Left ventricle myocardium superior (tissue), 1 donor: ENCODE measurements around the gene ECE1. TPM values are rescaled to one million over a fixed set of nuclear protein-coding genes. Genes with fewer than 3 reads are reported as not detected.

Source experiments
- ATAC-seq: fragments of 200-7000 bp; cut with Tn5 transposase; one replicate; pipeline ENCODE4 v1.9.1; 2020; ENCODE audit warnings: mild to moderate bottlenecking, moderate library complexity
- DNase-seq: peaks from one replicate; pipeline ENCODE4 v3.0.0-alpha.2; 2020
- intact Hi-C: fragments of 100-400 bp; cut with micrococcal nuclease; formaldehyde crosslinking; loops from one replicate; pipeline ENCODE4 v1.11.0; 2022
- total RNA-seq: library from RNA; stranded (reverse); fragmentation: NEBNext Ultra II Directional; extraction: Animal tissue kit (Norgen Biotek cat#: 25700); gene quantifications from one replicate; pipeline ENCODE4 v1.2.1, GENCODE V29; 2021
- donor health status: DM: no; HTN: yes; CAD: no; lungs with severe emphysema.

The ECE1 gene
- total RNA-seq, 1 donor from 2014 or later = 43.3 TPM

GRCh38 chr1:21327566-21328323 is 37.5 kb upstream of the ECE1 start:
- DNase-seq (no peak), ATAC-seq (no peak)
- intact Hi-C loops = no loop called here

GRCh38 chr1:21326861-21327344 is 36.6 kb upstream of the ECE1 start:
- ATAC-seq (peak; percentile 49), DNase-seq (peak; percentile 72)
- intact Hi-C loops = no loop called here

GRCh38 chr1:21325731-21326387 is 35.6 kb upstream of the ECE1 start:
- ATAC-seq = peak; percentile 31
- DNase-seq = peak; percentile 27
- intact Hi-C loops = no loop called here

GRCh38 chr1:21325231-21325718 is 35.0 kb upstream of the ECE1 start:
- intact Hi-C loops = no loop called here
- ATAC-seq (no peak), DNase-seq (no peak)

- ATAC-seq (peak; percentile 79), DNase-seq (peak; percentile 82)
- intact Hi-C loops = no loop called here
Observed at GRCh38 chr1:21324368-21325141, 34.3 kb upstream of the ECE1 start.

GRCh38 chr1:21323091-21323490 is 32.8 kb upstream of the ECE1 start:
- ATAC-seq (no peak), DNase-seq (peak; percentile 59)
- intact Hi-C loops = no loop called here

- DNase-seq (peak; percentile 24), ATAC-seq (no peak)
- intact Hi-C loops = no loop called here
Observed at GRCh38 chr1:21322681-21323016, 32.4 kb upstream of the ECE1 start.

- ATAC-seq (no peak), DNase-seq (no peak)
- intact Hi-C loops = no loop called here
Observed at GRCh38 chr1:21321963-21322680, 31.9 kb upstream of the ECE1 start.

- DNase-seq (no peak), ATAC-seq (no peak)
- intact Hi-C loops = no loop called here
Observed at GRCh38 chr1:21320410-21321108, 30.3 kb upstream of the ECE1 start.

GRCh38 chr1:21319447-21320407 is 29.5 kb upstream of the ECE1 start:
- ATAC-seq (no peak), DNase-seq (peak; percentile 44)
- intact Hi-C loops = no loop called here

GRCh38 chr1:21318714-21319159 is 28.5 kb upstream of the ECE1 start:
- DNase-seq (peak; percentile 93), ATAC-seq (peak; percentile 53)
- intact Hi-C loops = no loop called here

- intact Hi-C loops = no loop called here
- DNase-seq (no peak), ATAC-seq (no peak)
Observed at GRCh38 chr1:21318057-21318713, 27.9 kb upstream of the ECE1 start.

- DNase-seq = no peak
- intact Hi-C loops = no loop called here
- no peak for ATAC-seq
Observed at GRCh38 chr1:21317690-21318043, 27.4 kb upstream of the ECE1 start.

GRCh38 chr1:21317035-21317689 is 26.9 kb upstream of the ECE1 start:
- intact Hi-C loops = no loop called here
- DNase-seq (peak; percentile 86), ATAC-seq (peak; percentile 72)

GRCh38 chr1:21314743-21315396 is 24.6 kb upstream of the ECE1 start:
- no peak for ATAC-seq
- no peak for DNase-seq
- intact Hi-C loops = no loop called here
